RWPE1 (cell line): ENCODE data around the gene THRB.

ENCODE experiments used
- CTCF ChIA-PET: fragments of 350-600 bp; sonication (Branson Sonifier 250); formaldehyde crosslinking; extraction: SDS; loops from one replicate; lab custom pipeline; 2021; lab: Yijun Ruan, JAX
- POLR2A ChIA-PET: fragments of 400-600 bp; formaldehyde crosslinking; extraction: SDS; loops from one replicate; lab custom pipeline; 2020; ENCODE audit warnings: antibody characterized with exemption; ENCODE audit not compliant: low non-redundant PET; lab: Yijun Ruan, JAX
- DNase-seq: peaks from one replicate; pipeline ENCODE4 v3.0.0; 2012; ENCODE audit warnings: low spot score
- H3K27ac ChIP-seq: fragments of 450-650 bp; 2 replicates; pipeline ENCODE4 v1.5.1; 2017
- CTCF ChIP-seq: fragments of 450-650 bp; conservative IDR thresholded peaks from 2 replicates; pipeline ENCODE4 v1.5.1; 2017; ENCODE audit warnings: low read depth, mild to moderate bottlenecking

The THRB gene

GRCh38 chr3:24393316-24393715 is 101.3 kb downstream of the THRB start:
- ChIA-PET POLR2A (no interaction called here), CTCF (no interaction called here)
- TF ChIP-seq CTCF: no peak
- H3K27ac ChIP-seq: no peak overlapping the region
- no peak for DNase-seq

DNA sequence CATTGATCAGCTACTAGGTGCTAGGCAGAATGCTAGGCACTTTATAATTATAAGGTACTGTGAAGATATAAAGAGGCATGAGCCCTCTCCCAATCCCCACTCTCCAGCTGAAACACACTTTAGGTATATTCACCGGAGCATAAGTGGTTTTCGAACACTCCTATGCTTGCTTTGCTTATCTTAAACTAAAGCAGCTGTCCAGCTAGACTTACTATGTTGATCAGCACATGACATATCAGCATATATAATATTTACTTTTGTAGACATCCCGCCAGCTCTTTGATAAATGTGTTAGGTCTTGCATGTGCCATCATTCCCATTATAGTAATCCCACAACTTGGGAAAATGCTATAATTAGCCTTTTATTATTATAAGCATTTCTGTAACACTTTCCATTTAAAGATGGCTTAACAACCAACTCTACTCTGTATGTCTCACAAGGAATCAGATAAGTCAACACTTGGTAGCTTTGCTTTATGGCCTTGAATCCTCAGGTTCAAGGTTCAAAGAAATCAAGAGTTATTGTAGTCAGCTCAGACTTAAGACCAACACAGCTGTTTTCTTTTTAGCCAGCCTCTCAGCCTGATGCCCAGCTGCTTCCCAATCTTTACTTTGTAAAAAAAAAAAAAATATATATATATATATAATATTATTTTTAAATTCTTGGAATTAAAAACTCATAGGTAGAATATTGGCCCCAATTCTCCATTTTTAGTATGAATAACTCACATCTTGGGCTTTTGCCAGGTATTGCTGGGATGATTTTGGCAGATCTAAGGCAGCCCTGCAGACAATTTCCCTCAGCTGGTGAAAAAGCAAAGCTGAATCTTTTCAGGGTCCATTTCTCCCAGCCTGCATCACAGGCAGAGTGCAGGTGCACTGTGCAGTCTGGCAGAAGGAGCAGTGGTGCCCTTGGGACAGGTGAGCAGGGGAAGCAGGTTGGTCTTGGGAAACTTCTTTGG is 104.2 kb downstream of the THRB start:
- no peak overlapping the region for H3K27ac ChIP-seq
- TF ChIP-seq CTCF: no peak
- CTCF ChIA-PET: no interaction called here
- no peak for DNase-seq
- POLR2A ChIA-PET: no interaction called here

GRCh38 chr3:24389108-24390090 is 105.3 kb downstream of the THRB start:
- ChIA-PET CTCF (no interaction called here), POLR2A (interaction anchor here (0.5 kb wide), 1 partner anchor 615 kb away, joined by 4 read pairs; no protein-coding TSS in a partner anchor)
- no peak for TF ChIP-seq CTCF
- DNase-seq: no peak
- no peak overlapping the region for H3K27ac ChIP-seq

DNA sequence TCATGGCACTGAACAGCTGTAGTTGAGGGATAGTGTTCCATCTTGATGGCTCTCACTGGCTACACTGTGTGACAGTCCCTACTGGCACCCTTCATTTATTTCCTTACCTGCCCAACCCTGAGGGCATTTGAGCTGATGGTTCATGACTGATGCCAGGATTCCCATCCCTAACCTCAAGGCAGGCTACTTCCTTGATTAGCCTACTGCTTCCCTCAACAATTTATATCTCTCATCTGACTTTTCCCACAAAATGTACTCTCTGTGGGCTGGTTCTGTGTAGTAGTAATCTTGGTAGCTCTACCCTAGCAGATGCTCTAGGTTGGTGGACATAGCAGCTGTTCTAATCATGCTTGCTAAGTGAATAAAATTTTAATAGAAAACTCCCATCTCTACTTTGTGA is 106.0 kb downstream of the THRB start:
- CTCF ChIA-PET: interaction anchor here (0.6 kb wide), 1 partner anchor 13 kb away, joined by 3 read pairs; no protein-coding TSS in a partner anchor
- POLR2A ChIA-PET: interaction anchor here (0.5 kb wide), 2 partner anchors 495 to 614 kb away, joined by 4 to 5 read pairs; no protein-coding TSS in a partner anchor
- no peak for TF ChIP-seq CTCF
- no peak overlapping the region for H3K27ac ChIP-seq
- DNase-seq: no peak

GRCh38 chr3:24388159-24388558 is 106.5 kb downstream of the THRB start:
- H3K27ac ChIP-seq: no peak overlapping the region
- DNase-seq: no peak
- CTCF ChIA-PET: interaction anchor here (0.6 kb wide), 1 partner anchor 12 kb away, joined by 3 read pairs; no protein-coding TSS in a partner anchor
- TF ChIP-seq CTCF: no peak
- POLR2A ChIA-PET: interaction anchor here (0.5 kb wide), 1 partner anchor 494 kb away, joined by 5 read pairs; no protein-coding TSS in a partner anchor

DNA sequence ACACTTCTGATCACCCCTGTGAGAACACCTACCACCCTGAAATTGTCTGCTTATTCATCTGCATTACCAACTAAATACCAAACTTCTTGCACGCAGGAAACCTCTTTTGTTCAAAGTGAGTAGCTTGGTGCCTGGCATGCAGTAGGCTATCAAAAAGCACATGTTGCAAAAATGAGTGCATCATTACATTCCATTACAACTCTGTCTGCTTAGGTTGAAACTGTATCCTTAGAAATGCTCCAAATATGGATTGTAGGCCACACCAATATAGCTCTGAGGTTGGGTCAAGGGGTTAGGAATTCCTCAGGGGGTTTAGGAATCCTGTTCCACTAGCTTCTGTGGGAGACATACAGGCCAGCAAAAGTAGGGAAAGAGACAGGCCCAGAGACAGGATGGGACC is 107.2 kb downstream of the THRB start:
- no peak for TF ChIP-seq CTCF
- ChIA-PET CTCF (no interaction called here), POLR2A (no interaction called here)
- DNase-seq: no peak
- H3K27ac ChIP-seq: no peak overlapping the region
